SK-N-MC (cell line): ENCODE results near the gene JAZF1.
A peak's percentile ranks its signal among the peaks of the same experiment; 100 is the strongest.

ENCODE experiments used
- DNase-seq: peaks from one replicate; pipeline ENCODE4 v3.0.0-alpha.2; 2011; ENCODE audit warnings: low read depth, low spot score
- H3K27ac ChIP-seq: fragments of 200-600 bp; sonication (generic); 2 replicates; pipeline ENCODE4 v1.5.1; 2016; ENCODE audit warnings: mixed run types
- H3K36me3 ChIP-seq: fragments of 200-600 bp; sonication (generic); 2 replicates; pipeline ENCODE4 v1.6.1; 2017; ENCODE audit warnings: antibody characterized with exemption, low read length, mixed read lengths; ENCODE audit not compliant: insufficient read depth
- H3K4me3 ChIP-seq: fragments of 200-600 bp; sonication (generic); 2 replicates; pipeline ENCODE4 v1.5.1; 2016
- H3K9ac ChIP-seq: fragments of 200-600 bp; sonication (generic); 2 replicates; pipeline ENCODE4 v1.8.0; 2017; ENCODE audit warnings: mixed run types, mixed read lengths; ENCODE audit not compliant: insufficient read length
- H3K9me3 ChIP-seq: fragments of 200-600 bp; sonication (generic); 2 replicates; pipeline ENCODE4 v1.6.1; 2017; ENCODE audit warnings: low read depth, mild to moderate bottlenecking, antibody characterized with exemption, low read length, moderate library complexity, mixed read lengths
- EZH2 ChIP-seq: fragments of 200-600 bp; sonication (generic); IDR thresholded peaks from one replicate; pipeline ENCODE4 v1.6.1; 2017; ENCODE audit warnings: antibody characterized with exemption
- FOXP2 ChIP-seq: optimal IDR thresholded peaks from 2 replicates; pipeline ENCODE3; 2011; ENCODE audit warnings: mild to moderate bottlenecking, moderate library complexity; ENCODE audit not compliant: insufficient read depth; ENCODE audit errors: extremely low read length, control extremely low read depth
- POLR2AphosphoS5 ChIP-seq: IDR thresholded peaks from 2 replicates; pipeline ENCODE4 v1.6.1; 2012; ENCODE audit warnings: mild to moderate bottlenecking, low read depth, low read length, borderline replicate concordance

Gene JAZF1

DNA sequence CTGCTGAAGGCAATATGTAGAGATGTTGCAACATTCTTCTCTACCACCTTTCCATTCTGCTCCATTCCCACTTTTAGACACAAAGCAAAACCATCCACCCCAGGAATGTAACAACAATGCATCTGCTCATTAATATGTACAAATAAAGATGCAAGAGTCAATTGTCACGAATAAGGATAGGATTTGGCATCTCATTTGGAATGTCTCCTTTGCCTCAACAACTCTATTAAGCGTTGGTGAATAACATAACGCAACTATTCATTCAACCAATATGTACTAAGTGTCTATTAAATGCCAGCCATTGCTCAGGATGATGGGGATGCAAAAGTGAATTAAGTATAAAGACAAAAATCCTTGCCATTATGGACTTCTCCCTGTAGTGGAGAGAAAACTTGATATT lies 152.1 kb downstream of the JAZF1 start:
- TF ChIP-seq FOXP2: no peak
- no peak for TF ChIP-seq EZH2
- TF ChIP-seq POLR2AphosphoS5: no peak

DNA sequence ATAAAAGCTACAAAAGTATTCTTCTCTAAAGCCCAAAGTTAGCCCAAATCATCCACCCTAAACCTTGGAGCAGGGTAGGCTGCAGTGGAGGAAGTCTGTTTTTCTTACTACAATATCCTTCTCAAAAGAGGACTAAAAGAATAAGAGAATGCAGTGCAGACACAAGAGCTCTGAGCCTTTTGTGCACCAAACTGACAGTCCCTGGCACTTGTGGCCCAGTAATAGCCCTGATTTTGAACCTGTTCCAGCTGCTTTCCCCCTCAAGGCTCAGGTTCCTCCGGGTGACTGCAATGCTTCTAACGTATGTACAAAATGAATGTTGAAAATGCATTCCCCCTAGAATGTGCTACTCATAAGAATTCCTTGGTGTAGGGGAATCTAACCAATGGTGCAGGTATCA lies 154.4 kb downstream of the JAZF1 start:
- Histone ChIP-seq H3K36me3 (no peaks in the 10 kb centered on the region), H3K9ac (no peak overlapping the region), H3K4me3 (no peak overlapping the region), H3K27ac (no peak overlapping the region), H3K9me3 (no peaks in the 10 kb centered on the region)
- DNase-seq: no peak
- TF ChIP-seq EZH2 (no peak), POLR2AphosphoS5 (no peak), FOXP2 (no peak)

More for the DNA sequence above, 152.1 kb downstream of the JAZF1 start:
- H3K36me3 ChIP-seq: no peaks in the 10 kb centered on the region
- no peak overlapping the region for H3K27ac ChIP-seq
- no peaks in the 10 kb centered on the region for H3K9me3 ChIP-seq
- no peak overlapping the region for H3K4me3 ChIP-seq
- no peak overlapping the region for H3K9ac ChIP-seq
- DNase-seq: no peak

DNA sequence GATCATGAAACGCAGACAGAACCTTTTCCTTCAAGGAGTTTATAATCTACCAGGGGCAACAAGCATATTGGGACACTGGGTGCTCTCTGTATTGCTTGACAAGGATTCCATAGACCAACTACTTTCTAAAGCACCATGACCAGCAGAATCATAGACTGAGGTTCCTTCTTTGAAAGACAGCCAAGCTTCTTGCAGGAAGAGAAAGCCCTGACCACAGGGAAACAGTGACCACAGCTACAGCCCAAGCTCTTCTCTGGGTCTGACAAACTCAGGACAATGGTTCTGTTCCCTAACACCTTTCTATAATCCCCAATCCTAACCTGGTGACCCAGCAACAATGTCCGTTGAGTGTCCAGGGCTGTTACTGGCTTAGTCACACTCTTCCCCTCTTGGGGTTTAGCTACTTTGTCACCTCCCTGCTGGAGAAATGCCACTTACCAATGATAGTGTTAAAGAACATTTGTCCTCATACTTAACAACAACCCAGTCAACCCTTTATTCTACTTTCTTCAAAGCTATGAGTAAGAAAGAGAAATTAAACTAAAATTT lies 155.7 kb downstream of the JAZF1 start:
- no peaks in the 10 kb centered on the region for H3K36me3 ChIP-seq
- no peak for DNase-seq
- no peak overlapping the region for H3K9ac ChIP-seq
- no peak overlapping the region for H3K4me3 ChIP-seq
- H3K9me3 ChIP-seq: no peaks in the 10 kb centered on the region
- TF ChIP-seq FOXP2 (no peak), EZH2 (no peak), POLR2AphosphoS5 (no peak)
- H3K27ac ChIP-seq: no peak overlapping the region

DNA sequence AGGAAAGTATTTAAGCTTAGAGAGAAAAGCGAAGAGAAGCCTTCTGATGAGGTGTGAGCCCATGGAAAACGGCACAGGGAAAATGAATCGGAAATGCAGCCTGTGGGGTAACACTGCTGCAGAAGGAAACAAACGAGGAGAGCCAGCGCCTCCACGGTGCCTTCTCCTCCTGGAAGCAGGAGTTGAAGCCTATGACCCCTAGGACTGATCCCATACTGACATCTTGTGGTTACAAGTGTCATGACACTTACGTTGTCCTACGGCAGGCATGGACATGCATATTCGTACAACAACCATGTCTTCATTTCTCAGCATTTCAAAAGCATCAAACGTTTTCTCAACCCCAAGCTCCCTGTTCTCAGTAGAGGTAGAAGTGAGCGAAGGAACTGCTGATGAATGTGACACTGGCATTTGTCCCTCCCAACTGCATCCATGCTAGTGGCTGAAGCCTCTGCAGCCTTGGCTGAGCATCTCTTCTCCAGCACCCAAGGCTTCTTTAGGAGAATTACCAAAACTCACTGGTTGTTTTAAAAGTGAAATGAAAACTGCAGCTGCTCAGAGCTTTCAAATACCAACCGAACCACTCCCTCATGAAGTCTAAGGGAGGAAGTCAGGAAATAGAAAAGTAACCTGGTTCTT lies 160.2 kb downstream of the JAZF1 start:
- H3K9ac ChIP-seq: no peak overlapping the region
- DNase-seq: peak; percentile 39
- no peak for TF ChIP-seq EZH2
- no peaks in the 10 kb centered on the region for H3K9me3 ChIP-seq
- no peak overlapping the region for H3K27ac ChIP-seq
- no peak overlapping the region for H3K4me3 ChIP-seq
- H3K36me3 ChIP-seq: no peaks in the 10 kb centered on the region

DNA sequence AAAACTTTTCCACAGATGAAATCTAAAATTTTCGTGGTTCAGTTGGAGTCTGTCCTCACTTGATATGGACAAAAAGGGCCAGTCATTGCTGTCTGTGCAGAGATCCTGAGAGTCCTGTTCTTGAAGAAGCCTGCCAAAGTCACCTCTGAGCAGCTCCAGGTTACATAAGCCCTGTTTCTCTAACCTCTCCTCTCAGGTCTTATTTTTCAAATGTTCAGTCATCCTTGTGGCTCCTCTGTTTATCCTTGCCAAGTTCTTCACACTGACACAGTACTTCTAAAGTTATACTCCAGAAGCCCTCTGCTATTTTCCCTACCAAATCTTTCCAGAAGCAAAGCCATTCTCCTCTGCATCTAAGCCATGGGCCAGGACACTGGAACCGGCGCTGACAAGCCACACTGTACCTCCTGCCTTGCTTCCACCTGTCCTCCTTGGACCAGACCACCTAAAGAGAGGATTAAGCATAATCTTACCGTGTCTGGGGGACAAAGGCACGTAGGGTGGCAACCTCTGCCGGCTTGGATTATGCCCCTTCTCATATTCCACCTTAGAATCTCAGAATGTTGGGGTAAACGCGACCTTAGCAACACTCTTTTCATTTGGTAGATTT lies 161.6 kb downstream of the JAZF1 start:
- Histone ChIP-seq H3K27ac (no peak overlapping the region), H3K36me3 (no peaks in the 10 kb centered on the region), H3K4me3 (no peak overlapping the region), H3K9me3 (no peaks in the 10 kb centered on the region), H3K9ac (no peak overlapping the region)
- no peak for TF ChIP-seq EZH2
- no peak for TF ChIP-seq FOXP2
- no peak for TF ChIP-seq POLR2AphosphoS5
- DNase-seq: no peak

DNA sequence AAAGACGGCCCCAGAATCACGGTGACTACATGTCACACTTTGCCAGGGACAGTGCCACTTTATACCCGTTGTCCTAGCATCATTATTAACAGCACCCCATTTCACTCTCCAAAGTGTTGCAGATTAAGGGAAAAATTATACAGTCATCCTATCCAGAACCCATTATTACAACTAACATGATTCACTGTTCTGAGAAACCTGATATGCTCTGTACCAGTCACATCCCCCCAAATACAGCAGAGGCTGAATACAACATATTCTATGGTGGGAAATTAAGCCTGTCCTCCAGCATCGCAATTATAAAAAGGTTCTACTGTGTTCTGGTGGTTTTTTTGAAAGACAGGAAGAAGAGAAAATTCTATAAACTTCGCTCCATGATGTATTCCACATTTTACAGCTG lies 162.1 kb downstream of the JAZF1 start:
- no peaks in the 10 kb centered on the region for H3K9me3 ChIP-seq
- H3K9ac ChIP-seq: no peak overlapping the region
- TF ChIP-seq EZH2 (no peak), FOXP2 (no peak)
- H3K4me3 ChIP-seq: no peak overlapping the region
- no peak overlapping the region for H3K27ac ChIP-seq
- no peaks in the 10 kb centered on the region for H3K36me3 ChIP-seq
- no peak for DNase-seq

DNA sequence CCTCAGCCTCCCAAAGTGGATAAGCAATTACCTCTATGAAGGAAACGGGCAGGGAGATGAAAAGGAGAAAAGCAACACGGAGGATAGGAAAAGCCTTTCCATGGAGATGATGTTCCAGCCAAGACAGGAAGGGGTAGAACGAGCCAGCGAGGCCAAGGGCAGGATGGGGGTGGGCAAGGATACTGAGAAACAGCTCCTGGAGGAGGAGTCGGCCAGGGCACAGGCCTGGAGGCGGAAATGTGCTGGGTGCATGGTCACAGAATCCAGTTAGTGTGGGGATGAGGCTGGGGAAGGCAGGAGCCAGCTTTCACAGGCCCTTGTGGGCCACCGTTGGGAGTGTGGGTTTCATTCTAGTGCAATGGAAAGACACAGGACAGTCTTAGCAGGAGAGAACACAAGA lies 162.6 kb downstream of the JAZF1 start:
- no peak overlapping the region for H3K4me3 ChIP-seq
- H3K27ac ChIP-seq: no peak overlapping the region
- H3K9me3 ChIP-seq: no peaks in the 10 kb centered on the region
- no peak for TF ChIP-seq EZH2
- no peak for TF ChIP-seq FOXP2
- no peak for TF ChIP-seq POLR2AphosphoS5
- no peak overlapping the region for H3K9ac ChIP-seq
- DNase-seq: no peak
- H3K36me3 ChIP-seq: no peaks in the 10 kb centered on the region

DNA sequence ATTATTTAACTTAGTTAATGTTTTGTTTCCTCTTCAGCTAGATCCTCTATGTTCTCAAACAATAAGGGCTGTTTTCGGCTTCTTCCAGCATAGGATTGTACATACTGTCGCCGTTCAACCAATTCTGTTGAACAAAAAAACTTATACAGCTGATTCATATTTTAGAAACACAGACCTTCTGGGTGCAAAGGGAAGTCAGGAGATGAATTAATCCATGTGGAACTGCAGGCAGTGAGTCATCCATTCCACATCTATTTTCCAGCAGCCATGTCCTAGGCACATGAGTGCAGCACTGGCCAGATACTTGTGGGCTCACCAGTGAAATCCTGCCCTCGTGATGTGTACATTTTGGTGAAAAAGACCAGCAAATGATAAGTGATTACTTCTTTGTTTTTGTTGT lies 163.2 kb downstream of the JAZF1 start:
- TF ChIP-seq POLR2AphosphoS5 (no peak), EZH2 (no peak), FOXP2 (no peak)
- H3K36me3 ChIP-seq: no peaks in the 10 kb centered on the region
- H3K9ac ChIP-seq: no peak overlapping the region
- no peaks in the 10 kb centered on the region for H3K9me3 ChIP-seq
- DNase-seq: no peak
- H3K4me3 ChIP-seq: no peak overlapping the region
- H3K27ac ChIP-seq: no peak overlapping the region

DNA sequence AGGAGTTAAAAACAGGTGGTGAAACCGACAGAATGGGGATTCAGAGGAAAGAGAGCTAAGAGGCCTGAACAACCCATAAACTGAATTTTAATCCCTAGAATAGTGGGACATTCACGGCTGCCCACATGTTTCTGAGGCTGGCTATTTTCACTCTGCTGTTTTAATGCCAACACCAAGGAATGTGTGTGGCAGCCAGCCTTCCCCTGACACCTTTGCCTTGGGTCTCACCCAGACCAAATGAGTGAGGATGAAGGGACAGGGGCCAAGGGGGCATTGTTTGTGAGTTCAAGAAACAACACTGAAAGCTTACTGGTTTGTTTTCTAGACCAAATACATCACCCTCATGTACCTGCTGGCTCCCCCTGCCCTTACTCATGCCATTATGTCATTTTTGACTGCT lies 164.3 kb downstream of the JAZF1 start:
- no peak for DNase-seq
- H3K9ac ChIP-seq: no peak overlapping the region
- no peaks in the 10 kb centered on the region for H3K9me3 ChIP-seq
- H3K36me3 ChIP-seq: no peaks in the 10 kb centered on the region
- no peak overlapping the region for H3K27ac ChIP-seq
- H3K4me3 ChIP-seq: no peak overlapping the region
- no peak for TF ChIP-seq EZH2
- TF ChIP-seq FOXP2: no peak
- TF ChIP-seq POLR2AphosphoS5: no peak
